Breast epithelium (tissue), 4 donors: ENCODE data around the gene PEX26. TPM values are rescaled to one million over a fixed set of nuclear protein-coding genes. Genes with fewer than 3 reads are reported as not detected.
"Not testable (repeated sequence)": the region's sequence is repeated elsewhere in the genome, so short reads cannot be mapped to it uniquely, and the experiment has no call there.

Source experiments
- DNase-seq, 2 donors: peaks; one replicate each; pipeline ENCODE4 v3.0.0-alpha.2; 2019; ENCODE audit warnings: low spot score in 2 of 2
- H3K27ac ChIP-seq, 2 donors: fragments of 200-600 bp; sonication (generic) in 1 of 2; one replicate each; pipeline ENCODE4 v1.5.1; 2016 to 2019; ENCODE audit warnings: mild to moderate bottlenecking in 1 of 2
- H3K27me3 ChIP-seq, 2 donors: fragments of 200-600 bp; sonication (generic) in 1 of 2; one replicate each; pipeline versions ENCODE4 v1.5.1 to v1.6.0; 2017 to 2019; ENCODE audit warnings: control low read depth in 1 of 2, mild to moderate bottlenecking in 1 of 2
- H3K36me3 ChIP-seq: fragments of 200-600 bp; one replicate; pipeline ENCODE4 v1.5.1; 2019
- H3K4me1 ChIP-seq, 2 donors: fragments of 200-600 bp; sonication (generic); one replicate each; pipeline ENCODE4 v1.5.1; 2016 to 2019; ENCODE audit warnings: control low read depth in 1 of 2
- H3K4me3 ChIP-seq, 3 donors: fragments of 200-600 bp; sonication (generic); 1 replicate in 2 of 3; 2 replicates in 1 of 3; pipeline ENCODE4 v1.5.1; 2016 to 2019; ENCODE audit warnings: mild to moderate bottlenecking in 3 of 3, moderate library complexity in 2 of 3
- H3K9me3 ChIP-seq, 2 donors: fragments of 200-600 bp; sonication (generic) in 1 of 2; one replicate each; pipeline ENCODE4 v1.5.1; 2016 to 2019; ENCODE audit warnings: control low read depth in 1 of 2
- CTCF ChIP-seq, 3 donors: fragments of 450-650 bp; IDR thresholded peaks; one replicate each; pipeline ENCODE4 v1.5.1; 2016 to 2017; ENCODE audit warnings: antibody characterized with exemption in 3 of 3, mild to moderate bottlenecking in 3 of 3, moderate library complexity in 3 of 3
- POLR2A ChIP-seq: fragments of 450-650 bp; IDR thresholded peaks from one replicate; pipeline ENCODE4 v1.6.1; 2016; ENCODE audit warnings: antibody characterized with exemption, mild to moderate bottlenecking, moderate library complexity
- POLR2AphosphoS5 ChIP-seq, 3 donors: sonication (generic); formaldehyde crosslinking; IDR thresholded peaks; one replicate each; pipeline ENCODE4 v1.6.1; 2017; ENCODE audit warnings: antibody characterized with exemption in 3 of 3
- intact Hi-C: fragments of 100-400 bp; cut with DNase I; formaldehyde crosslinking; loops from one replicate; pipeline ENCODE4 v1.15.1; 2023; ENCODE audit warnings: low total_unique reads
- total RNA-seq, 3 donors: library from RNA; depleted of rRNA; stranded (reverse); fragments of >200 nt; gene quantifications; one replicate each; pipeline ENCODE4 v1.1.0, GENCODE V29; 2016

The PEX26 gene
- total RNA-seq, 3 donors from 2014 or later, result 18.7 to 22.2 (median 19.2) TPM

- no peak for TF ChIP-seq POLR2AphosphoS5 (IDR thresholded peaks at IDR 0.05)
- TF ChIP-seq CTCF (IDR thresholded peaks at IDR 0.05), result no peak
- no peak for TF ChIP-seq POLR2A
- no peaks in the 10 kb centered on the region for H3K36me3 ChIP-seq
- peaks cover 0 to 3% of the 10 kb centered on the region in 2 donors for H3K4me1 ChIP-seq
- peak overlapping the region; percentile 81 to 94 for H3K27ac ChIP-seq
- intact Hi-C loops, result no loop called here
- no peak overlapping the region for H3K4me3 ChIP-seq
- no peaks in the 10 kb centered on the region for H3K9me3 ChIP-seq
- H3K27me3 ChIP-seq, result no peaks in the 10 kb centered on the region
- DNase-seq, result no peak
These were observed 8.7 kb upstream of the PEX26 start for GRCh38 chr22:18069041-18069440.

- Histone ChIP-seq H3K27me3 (no peaks in the 10 kb centered on the region), H3K4me3 (no peak overlapping the region), H3K9me3 (no peaks in the 10 kb centered on the region), H3K36me3 (no peaks in the 10 kb centered on the region), H3K27ac (peak overlapping the region; percentile 65 to 73), H3K4me1 (peaks cover 0 to 3% of the 10 kb centered on the region in 2 donors)
- TF ChIP-seq POLR2AphosphoS5 (IDR thresholded peaks at IDR 0.05) (no peak), POLR2A (no peak), CTCF (IDR thresholded peaks at IDR 0.05) (no peak)
- intact Hi-C loops, result no loop called here
- no peak for DNase-seq
These were observed 7.7 kb upstream of the PEX26 start for GRCh38 chr22:18070041-18070440.

- Histone ChIP-seq H3K9me3 (no peaks in the 10 kb centered on the region), H3K36me3 (no peaks in the 10 kb centered on the region), H3K27me3 (no peaks in the 10 kb centered on the region), H3K4me1 (peaks cover 0 to 3% of the 10 kb centered on the region in 2 donors), H3K27ac (peak overlapping the region; percentile 65 to 73), H3K4me3 (peak overlapping the region in 2 of 3 donors; percentile 4 to 7)
- peak in 1 of 2 donors; percentile 68 for DNase-seq
- no peak for TF ChIP-seq POLR2A
- peak in 1 of 3 donors; percentile 39 for TF ChIP-seq POLR2AphosphoS5 (IDR thresholded peaks at IDR 0.05)
- TF ChIP-seq CTCF (IDR thresholded peaks at IDR 0.05), result peak in 1 of 3 donors; percentile 30
- intact Hi-C loops, result no loop called here
These were observed 7.1 kb upstream of the PEX26 start for GRCh38 chr22:18070556-18071306.

- intact Hi-C loops, H3K9me3 ChIP-seq, H3K36me3 ChIP-seq, H3K27me3 ChIP-seq, H3K4me1 ChIP-seq, DNase-seq: not testable (repeated sequence)
- Histone ChIP-seq H3K4me3 (peak overlapping the region in 1 of 3 donors; percentile 7), H3K27ac (peak overlapping the region; percentile 65 to 73)
These were observed 6.4 kb upstream of the PEX26 start for GRCh38 chr22:18071307-18071967.

- TF ChIP-seq POLR2AphosphoS5 (IDR thresholded peaks at IDR 0.05) (no peak), POLR2A (no peak), CTCF (IDR thresholded peaks at IDR 0.05) (no peak)
- Histone ChIP-seq H3K4me1 (peaks cover 3 to 8% of the 10 kb centered on the region in 2 donors), H3K4me3 (no peak overlapping the region), H3K9me3 (no peaks in the 10 kb centered on the region), H3K27me3 (no peaks in the 10 kb centered on the region), H3K36me3 (no peaks in the 10 kb centered on the region), H3K27ac (no peak overlapping the region)
- no peak for DNase-seq
- intact Hi-C loops, result no loop called here
These were observed 5.9 kb upstream of the PEX26 start for GRCh38 chr22:18071968-18072310.
